NCI-H460 (cell line): ENCODE measurements around the gene KRT15. TPM values are rescaled to one million over a fixed set of nuclear protein-coding genes. Genes with fewer than 3 reads are reported as not detected.
A peak's percentile ranks its signal among the peaks of the same experiment; 100 is the strongest.
"Not testable (repeated sequence)": the region's sequence is repeated elsewhere in the genome, so short reads cannot be mapped to it uniquely, and the experiment has no call there.

Experiments
- DNase-seq: peaks from one replicate; pipeline ENCODE4 v3.0.0-alpha.2; 2016; ENCODE audit warnings: low read depth; ENCODE audit errors: extremely low read depth
- total RNA-seq: library from RNA; depleted of rRNA; stranded (reverse); fragments of >200 nt; shearing (Covaris generic); gene quantifications from 2 replicates; pipeline ENCODE4 v1.2.3, GENCODE V29; 2014

Gene KRT15
- total RNA-seq, 1 experiment from 2014 or later = 3.7 TPM

- no peak for DNase-seq
Observed at GRCh38 chr17:41544935-41545334, 26.2 kb upstream of the KRT15 start.

GRCh38 chr17:41544491-41544892, 25.8 kb upstream of the KRT15 start:
- no peak for DNase-seq

DNA sequence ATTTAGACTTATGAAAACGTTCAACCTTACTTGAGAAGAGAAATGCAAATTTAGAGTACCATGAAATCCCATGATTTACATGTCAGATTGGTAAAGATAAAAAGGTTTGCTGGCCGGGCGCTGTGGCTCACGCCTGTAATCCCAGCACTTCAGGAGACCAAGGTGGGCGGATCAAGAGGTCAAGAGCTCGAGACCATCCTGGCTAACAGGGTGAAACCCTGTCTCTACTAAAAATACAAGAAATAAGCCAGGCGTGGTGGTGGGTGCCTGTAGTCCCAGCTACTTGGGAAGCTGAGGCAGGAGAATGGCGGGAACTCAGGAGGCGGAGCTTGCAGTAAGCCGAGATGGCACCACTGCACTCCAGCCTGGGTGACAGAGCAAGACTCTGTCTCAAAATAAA, 24.1 kb upstream of the KRT15 start:
- DNase-seq = not testable (repeated sequence)

DNA sequence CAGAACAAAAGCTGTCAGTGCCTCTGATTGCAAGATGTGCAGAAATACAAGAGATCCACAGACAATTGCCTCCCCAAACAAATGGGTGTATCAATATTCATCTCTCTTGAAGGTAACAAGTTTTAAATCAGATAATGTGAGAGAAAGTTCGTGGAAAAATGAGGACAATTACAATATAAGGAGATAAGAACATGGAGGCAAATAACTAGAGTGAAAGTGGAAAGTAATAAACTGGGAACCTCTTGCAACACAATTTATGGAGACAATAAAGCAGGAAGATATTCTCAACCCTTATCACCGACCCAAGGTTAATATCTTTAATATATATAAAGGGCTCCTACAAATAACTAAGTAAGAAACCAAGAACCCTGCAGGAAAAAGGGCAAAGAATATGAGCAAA, 23.7 kb upstream of the KRT15 start:
- DNase-seq = no peak

- DNase-seq = no peak
Observed at GRCh38 chr17:41540921-41541625, 22.4 kb upstream of the KRT15 start.

- no peak for DNase-seq
Observed at GRCh38 chr17:41539979-41540701, 21.4 kb upstream of the KRT15 start.

- no peak for DNase-seq
Observed at GRCh38 chr17:41539071-41539492, 20.4 kb upstream of the KRT15 start.

DNA sequence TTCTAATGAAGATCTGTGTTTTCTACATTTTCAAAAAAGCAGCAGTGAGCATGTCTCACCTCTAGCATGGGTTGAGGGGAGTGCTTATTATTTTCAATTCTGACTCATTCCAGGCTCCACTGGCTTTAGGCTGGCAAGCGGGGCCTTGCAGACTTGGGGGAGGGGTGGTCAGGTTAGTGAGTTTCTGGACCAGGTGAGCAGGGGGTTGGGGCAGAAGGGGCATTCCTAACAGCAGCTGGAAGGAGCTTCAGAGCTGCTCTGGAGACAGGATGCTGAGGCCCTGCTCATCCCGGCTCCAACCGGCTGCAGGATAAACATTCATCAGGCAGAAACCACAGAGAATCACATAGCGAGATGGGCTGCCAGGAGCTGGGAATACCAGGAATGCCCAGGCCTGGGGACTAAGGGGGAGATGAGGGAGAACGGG, 19.9 kb upstream of the KRT15 start:
- no peak for DNase-seq

DNA sequence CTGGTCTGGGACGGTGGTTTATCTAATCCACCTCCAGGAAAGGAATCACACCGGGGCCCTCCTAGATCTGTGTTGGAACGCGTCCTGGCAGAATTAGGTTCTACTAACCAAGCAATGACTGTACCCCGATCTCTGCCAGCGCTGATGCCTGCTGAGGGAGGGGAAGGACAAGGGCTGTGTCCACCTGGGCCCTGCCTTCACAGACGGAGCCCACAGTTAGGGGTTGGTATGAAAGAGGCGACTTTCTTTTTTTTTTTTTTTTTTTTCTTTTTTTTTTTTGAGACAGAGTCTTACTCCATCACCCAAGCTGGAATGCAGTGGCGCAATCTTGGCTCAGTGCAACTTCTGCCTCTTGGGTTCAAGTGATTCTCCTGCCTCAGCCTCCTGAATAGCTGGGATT, 19.3 kb upstream of the KRT15 start:
- no peak for DNase-seq

GRCh38 chr17:41537614-41537954, 18.9 kb upstream of the KRT15 start:
- no peak for DNase-seq

- no peak for DNase-seq
Observed at GRCh38 chr17:41536741-41537613, 18.3 kb upstream of the KRT15 start.

DNA sequence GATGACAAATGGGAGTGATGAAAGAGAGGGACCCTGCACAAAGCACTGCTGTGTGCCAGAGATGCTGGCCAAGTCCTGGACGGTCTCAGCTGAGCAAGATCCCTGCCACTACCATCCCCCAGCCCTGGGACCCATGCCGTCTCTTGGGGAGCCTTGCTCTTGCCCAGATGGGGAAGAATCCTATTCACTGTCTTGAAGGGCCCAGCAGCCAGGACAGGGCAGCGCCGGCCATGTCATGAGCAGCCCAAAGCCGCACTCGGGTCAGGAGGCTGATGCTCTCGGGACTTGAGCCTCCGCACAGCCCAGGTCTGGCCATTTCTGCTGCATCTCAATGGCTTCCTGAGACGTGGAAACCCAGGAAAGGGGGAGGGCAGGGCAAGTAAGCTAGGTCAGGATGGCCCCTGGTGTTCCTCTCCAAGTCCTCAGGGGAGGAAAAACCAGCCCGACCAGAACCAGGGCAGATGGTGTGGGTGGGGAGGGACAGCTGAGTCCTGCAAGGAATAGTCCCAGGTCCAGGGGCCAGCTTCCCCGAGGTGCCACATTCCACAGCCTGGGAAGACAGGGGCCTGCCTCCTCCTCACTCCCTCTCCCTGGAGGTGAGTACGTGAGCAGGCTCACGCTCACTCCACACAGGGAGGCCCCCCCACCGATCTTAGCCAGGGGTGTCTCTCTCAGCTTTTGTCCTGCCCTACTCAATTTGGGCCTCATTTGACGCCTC, 17.2 kb upstream of the KRT15 start:
- no peak for DNase-seq

GRCh38 chr17:41534899-41535546, 16.3 kb upstream of the KRT15 start:
- no peak for DNase-seq

GRCh38 chr17:41533613-41534012, 14.9 kb upstream of the KRT15 start:
- DNase-seq = no peak

DNA sequence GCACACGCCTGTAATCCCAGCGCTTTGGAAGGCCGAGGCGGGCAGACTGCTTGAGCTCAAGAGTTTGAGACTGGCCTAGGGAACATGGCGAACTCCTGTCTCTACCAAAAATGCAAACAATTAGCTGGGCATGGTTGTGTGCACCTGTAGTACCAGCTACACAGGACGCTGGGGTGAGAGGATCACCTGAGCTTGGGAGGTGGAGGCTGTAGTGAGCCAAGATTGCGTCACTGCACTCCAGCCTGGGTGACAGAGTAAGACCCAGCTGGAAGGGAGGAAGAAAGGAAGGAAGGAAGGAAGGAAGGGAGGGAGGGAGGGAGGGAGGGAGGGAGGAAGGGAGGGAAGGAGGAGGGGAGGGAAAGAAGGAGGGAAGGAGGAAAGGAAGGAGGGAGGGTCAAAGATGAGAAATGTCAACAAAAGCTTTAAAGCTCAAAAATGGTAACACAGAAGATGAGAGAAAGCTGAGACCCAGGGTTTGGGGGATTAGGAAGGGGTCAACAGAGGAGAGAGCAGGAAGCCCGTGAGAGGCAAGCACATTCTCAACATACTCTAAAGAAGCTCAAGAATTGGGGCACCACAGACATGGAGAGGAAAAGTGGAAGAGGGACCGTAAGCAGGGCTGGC, 14.4 kb upstream of the KRT15 start:
- DNase-seq = no peak

- DNase-seq = no peak
Observed at GRCh38 chr17:41531993-41532392, 13.3 kb upstream of the KRT15 start.

GRCh38 chr17:41530062-41531048, 11.7 kb upstream of the KRT15 start:
- peak; percentile 77 for DNase-seq

DNA sequence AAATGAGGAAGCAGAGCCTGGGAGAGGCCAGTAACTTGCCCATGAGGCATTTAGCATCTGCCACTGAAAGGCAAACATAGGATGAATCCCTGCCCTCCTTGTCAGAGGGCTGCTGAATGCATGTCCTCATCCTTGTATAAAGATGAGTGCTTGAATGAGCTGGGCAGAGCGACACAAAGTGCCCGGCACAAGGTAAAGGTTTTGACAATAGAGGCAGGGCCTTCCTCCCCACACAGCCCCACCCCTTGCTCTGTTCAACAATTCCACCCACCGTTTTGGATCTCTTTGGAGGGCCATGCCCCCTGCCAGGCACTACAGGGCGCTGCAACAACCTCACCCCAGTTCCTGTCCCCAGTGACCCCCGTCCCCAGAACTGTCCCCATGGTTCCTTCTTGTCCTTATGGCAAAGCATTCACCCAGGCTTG, 10.8 kb upstream of the KRT15 start:
- peak; percentile 93 for DNase-seq

DNA sequence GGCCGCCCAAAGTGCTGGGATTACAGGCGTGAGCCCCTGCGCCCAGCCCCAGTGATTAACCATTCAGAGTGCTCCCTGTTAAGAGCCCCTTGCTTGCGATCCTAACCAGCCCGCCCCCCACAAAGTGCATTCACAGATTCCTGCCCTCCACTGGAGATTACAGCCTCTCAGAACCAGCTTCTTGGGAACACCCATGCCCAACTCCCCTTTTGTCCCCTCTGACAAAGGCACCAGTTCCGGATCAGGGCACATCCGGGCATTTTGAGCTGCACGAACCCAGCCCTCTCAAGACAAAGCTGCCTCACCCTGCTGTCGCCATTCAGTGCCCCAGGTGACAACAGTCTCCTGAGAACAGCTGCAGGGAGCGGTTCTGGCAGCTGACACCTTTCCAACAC, 10.3 kb upstream of the KRT15 start:
- DNase-seq = peak; percentile 87
